CD4-positive, alpha-beta T cell treated with Interferon gamma for 1 hour (primary cell): ENCODE results near the gene KLK12.

Experiments
- DNase-seq: peaks from one replicate; pipeline ENCODE4 v3.0.0-alpha.2; 2020

KLK12 gene, protein sequence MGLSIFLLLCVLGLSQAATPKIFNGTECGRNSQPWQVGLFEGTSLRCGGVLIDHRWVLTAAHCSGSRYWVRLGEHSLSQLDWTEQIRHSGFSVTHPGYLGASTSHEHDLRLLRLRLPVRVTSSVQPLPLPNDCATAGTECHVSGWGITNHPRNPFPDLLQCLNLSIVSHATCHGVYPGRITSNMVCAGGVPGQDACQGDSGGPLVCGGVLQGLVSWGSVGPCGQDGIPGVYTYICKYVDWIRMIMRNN

DNA sequence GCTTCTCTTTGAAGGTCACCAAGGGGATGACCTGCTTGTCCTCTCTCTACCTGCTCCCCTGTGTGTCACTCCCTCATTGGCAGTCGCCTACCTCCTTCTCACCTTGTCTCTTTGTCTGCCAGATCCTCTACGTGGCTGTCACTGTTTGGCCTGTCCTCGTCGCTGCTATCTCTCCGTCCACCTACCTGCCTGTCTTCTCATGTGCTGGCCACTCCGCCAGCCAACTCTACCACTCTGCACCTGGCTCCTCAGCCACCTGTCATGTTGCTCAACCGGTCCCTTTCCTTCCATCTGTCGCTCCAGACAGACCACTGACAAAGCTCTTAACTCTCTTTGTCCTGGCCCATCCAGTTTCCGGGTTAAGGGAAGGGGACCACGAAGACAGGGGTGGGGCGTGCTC lies at the start of gene KLK12:
Gene KLK12, minus strand, starts transcription at position 299 of the 400 bp plus-strand sequence. CDS start 381 bp downstream, outside the sequence.
- no peak for DNase-seq

DNA sequence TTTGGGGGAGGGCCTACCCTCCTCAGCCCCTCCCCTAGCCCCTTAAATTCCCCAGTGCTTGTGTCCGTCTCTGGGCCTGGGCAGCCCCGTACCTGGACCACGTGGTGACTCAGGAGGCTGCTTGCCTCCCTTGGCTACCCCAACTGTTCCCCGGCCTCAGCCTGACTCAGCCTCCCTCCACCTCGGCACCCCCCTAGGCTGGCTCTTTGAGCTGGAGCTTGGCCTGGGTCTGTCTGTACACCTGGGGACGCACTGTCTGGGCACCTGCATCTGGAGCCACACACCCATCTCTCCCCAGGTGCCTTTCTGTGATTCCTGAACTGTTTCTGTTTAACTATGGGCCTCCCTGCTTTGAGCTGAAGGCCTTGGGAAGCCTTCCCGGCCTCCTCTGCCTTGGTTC lies 49.7 kb upstream of the KLK12 start:
- DNase-seq, result no peak

DNA sequence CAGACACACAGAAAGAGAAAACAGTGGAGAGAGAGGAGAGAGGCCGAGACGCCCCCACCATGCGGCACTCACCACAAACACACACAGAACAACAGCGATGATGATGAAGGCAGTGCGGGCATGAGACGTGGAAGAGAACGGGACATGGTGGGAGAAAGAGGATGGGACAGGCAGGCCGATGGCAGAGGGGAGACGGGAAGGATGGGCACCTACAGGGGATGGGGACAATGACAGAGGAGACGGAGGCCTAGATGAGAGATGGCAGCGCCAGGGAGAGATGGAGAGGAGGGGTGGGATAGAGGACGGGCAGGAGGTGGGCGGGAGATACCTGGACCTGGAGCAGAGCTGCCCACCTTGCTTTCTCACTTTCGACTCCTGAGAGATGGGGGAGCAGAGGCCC lies 49.0 kb upstream of the KLK12 start:
- DNase-seq, result no peak

DNA sequence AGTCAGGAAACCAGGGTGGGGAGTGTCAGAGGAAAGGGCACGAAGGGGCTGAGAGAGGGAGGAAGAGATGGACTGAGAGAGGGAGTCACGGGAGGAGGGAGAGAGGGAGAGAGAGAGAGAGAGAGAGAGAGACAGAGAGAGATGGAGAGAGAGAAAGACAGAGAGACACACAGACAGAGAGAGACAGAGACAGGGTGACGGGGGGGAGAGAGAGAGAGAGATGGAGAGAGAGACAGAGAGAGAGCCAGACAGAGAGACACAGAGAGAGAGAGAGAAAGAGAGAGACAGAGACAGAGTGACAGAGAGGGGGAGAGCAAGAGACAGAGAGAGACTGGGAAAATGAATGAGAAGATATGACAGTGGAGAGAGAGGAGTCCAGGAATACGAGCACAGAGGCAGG lies 48.4 kb upstream of the KLK12 start:
- no peak for DNase-seq

DNA sequence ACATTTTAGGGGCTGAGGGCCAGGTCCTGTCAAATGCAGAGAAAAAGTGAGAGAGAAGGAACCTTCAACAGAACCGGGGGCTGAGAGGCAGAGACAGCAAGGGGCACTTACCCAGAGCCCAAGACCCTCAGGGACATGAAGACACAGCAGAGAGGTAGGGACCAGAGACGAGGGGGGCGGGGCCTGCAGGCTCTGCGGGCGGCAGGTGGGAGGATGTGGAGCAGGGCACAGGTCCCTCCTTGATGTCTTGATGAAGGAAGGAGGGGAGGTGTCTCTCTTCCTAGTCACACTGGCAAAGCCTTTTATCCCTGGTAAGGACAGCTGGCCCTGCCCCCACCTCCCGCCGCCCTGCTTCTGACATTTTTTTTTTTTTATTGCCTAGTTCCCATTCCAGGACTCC lies 47.8 kb upstream of the KLK12 start, which contains the start of gene KLK14:
Gene KLK14, minus strand, starts transcription at position 277 of the 400 bp plus-strand sequence. Its CDS starts 273 bp downstream, at position 4.
- no peak for DNase-seq

DNA sequence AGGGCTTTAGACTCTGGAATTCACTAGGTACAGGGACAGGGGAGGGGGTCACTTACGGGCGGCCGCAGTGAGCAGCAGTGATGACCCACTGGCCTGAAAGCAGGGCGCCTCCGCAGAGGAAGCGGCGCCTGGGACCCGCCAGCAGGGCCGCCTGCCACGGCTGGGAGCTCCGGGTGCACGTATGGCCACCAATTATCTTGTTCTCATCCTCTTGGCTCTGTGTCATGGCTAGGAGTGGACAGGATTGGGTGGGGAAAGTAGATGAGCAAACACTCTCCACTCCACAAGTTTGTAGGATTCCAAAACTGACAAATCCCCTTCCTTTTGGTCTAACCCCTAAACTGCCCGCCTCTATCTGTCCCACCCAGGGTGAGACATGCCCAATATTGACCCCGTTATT lies 46.7 kb upstream of the KLK12 start:
- DNase-seq, result no peak

DNA sequence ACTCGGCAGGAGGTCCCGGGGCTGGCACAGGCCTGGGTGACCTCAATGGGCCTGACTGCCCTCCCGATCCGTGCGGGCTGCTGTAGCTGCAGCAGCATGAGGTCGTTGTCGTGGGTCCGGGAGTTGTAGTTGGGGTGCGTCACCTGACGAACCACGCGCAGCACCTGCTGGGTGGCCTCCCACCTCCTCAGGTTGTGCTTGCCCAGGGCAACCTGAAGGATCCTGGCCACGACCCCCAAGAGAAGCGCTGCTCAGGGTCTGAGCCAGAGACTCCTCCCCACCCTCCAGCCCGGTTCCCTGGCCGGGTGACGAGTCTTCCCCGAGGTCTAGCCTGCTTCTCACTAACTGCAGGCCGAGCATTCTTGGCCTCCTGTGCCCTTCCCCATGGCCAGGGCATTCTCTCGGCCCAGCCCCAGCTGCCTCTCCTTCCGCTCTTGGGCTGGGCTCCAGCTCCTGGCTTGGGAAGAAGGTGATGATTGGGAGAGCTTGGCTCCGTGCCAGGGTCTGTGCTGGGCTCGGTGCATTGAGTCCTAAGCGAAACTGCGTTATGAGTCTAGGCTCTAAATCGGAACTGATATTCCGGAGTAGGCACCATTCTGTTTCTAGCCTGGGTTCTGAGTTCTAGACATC lies 44.8 kb upstream of the KLK12 start:
- no peak for DNase-seq

DNA sequence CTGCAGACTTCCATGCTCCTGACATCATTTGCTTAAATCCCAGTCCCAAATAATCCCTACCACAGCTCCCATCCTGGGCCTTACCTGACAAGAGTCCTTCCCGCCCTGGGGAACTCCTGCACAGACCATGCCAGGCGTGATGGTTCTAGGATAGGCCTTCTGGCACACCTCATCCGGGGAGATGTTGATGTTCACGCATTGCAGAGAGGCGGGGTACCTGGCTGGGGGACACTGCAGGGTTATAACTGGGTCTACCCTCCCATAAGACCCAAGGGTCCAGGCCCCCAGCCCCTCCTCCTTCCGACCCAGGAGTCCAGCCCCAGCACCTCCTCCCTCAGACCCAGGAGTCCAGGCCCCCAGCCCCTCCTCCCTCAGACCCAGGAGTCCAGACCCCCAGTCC lies 43.9 kb upstream of the KLK12 start:
- no peak for DNase-seq

DNA sequence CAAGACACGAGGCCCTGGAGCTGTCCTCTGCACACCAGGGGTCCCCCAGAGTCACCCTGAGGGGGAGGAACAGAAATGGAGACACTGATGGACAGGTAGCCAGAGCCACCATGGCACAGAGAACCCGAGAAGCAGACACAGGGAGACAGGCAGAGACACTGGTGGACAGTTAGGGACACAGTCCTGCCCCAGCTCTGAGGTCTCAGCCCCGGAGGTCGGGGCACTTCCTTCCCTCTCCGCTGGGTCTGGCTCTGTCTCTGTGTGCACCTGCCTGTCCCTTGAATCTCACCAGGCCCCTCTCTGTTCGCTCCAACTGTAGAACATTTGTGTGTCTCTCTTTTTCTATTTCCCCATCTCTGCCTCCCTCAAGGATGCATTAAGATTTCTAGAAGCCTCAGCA lies 43.3 kb upstream of the KLK12 start:
- DNase-seq, result no peak

DNA sequence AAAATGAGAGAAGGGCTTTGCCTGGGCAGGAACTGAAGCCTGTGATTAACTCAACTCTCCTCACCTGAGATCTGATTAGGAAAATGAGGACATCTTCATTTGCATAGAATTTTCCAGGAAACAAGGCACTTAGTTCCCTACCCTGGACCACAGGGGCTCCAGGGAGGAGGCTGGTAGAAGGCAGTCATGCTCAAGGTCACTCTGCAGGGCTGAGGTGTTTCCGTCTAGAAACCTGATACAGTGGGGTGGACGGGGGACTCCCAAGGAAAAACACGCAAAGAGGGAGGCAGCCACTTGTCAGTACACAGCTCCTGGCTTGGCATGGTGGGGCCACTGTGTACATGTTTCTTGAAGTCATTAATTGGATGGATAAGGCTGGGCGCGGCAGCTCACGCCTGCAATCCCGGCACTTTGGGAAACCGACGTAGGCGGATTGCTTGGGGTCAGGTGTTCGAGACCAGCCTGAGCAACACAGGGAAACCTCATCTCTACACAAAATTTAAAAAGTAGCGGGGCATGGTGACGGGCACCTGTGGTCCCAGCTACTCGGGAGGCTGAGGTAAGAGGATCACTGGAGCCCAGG lies 41.9 kb upstream of the KLK12 start:
- no peak for DNase-seq

DNA sequence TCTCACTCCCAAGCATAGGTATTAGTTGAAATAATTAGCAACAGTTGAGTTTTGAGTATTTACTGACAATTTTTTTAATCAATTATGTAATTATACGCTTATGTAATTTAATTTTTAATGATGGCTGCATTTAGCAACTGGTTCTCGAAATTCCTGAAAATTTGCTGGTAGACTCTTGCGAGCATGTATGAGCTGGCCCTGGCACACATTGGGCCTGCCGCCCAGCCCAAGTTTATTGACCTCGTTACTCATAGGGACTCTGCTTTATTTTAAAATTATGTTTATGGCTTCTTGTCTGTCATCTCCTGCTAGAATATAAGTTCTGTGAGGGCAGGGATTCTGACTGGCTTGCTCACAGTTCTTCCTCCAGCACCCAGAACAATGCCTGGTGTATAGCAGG lies 41.2 kb upstream of the KLK12 start:
- DNase-seq, result no peak

DNA sequence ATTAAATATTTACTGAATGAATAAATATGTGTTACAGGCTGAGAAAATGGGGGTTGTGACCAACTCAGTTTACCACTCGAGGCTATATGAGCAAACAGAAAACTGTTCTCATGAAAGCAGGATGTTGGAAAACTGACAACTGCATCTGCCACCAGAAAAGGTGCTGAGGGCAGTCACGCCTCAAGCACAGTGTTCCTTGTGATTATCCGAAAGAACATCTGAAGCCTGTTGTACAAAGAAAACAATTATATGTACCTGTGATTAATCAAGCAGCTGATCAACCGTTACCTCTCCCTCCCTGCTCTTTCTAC lies 36.2 kb upstream of the KLK12 start:
- no peak for DNase-seq

DNA sequence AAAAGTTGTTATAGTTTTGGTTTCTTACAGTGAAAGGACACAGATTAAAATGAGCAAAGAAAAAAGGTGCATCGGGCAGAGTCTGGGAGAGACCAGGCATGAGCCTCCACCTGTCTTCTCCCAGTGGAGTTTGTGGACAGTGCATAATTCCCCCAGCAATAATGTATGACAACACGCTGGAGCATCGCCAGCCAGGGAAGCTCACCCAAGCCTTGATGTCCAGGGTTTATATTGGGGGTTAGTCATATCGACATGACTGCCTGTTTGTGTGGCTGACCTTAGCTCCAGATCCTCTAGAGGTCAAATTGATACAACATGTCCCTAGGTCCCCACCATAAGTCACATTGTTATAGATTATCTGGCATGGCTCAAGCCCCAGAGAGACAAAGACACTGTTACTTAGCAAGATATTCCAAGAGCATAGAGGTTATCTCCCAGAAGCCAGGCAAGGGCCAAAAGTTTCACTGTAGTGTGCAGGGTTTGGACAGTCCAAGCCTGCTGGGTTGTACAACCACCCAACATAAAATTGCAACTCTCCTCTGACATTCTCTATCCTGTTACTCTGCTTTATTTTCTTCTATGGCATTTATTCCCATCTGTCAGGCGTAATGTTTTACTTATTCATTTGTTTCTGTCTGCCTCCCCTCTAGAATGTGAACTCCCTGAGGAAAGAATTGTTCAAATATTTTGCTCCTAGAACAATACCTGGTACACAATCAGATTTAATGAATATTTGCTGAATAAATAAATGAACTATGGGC lies 35.7 kb upstream of the KLK12 start:
- no peak for DNase-seq

DNA sequence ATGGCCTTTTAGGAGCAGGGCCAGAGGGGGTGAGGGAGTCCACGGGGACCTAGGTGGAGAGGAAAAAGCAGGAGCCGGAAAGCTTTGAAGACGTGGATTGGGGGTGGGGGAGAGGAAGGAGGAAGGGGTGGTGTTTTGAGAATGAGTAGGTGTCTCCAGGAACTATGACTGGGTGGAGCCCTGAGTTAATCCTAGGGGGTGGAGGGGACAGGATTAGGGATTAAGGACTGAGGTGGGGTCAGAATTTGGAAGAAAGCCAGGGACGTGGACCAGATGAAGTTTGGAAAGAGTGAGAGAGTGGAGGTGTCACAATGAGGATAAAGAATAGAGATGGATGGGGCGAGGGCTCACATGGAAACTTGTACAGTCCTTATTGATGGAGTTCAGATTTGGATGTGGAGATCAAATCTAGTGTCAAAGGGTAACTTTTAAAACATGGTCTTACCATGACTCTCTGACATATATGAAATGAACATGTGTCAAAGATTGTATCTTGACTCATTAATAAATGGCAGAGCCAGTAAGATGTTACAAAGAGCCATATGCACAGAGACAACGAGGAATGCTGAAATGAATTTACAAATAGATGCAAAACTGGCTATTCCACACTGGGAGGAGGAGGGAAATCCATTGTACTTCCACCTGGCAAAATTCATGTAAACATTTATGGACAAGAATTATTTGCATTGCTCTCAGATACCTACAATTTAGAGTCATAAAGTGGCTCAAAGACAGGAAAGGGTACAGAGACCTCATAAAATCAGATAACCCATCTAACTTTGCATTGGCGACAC lies 31.8 kb upstream of the KLK12 start:
- no peak for DNase-seq

DNA sequence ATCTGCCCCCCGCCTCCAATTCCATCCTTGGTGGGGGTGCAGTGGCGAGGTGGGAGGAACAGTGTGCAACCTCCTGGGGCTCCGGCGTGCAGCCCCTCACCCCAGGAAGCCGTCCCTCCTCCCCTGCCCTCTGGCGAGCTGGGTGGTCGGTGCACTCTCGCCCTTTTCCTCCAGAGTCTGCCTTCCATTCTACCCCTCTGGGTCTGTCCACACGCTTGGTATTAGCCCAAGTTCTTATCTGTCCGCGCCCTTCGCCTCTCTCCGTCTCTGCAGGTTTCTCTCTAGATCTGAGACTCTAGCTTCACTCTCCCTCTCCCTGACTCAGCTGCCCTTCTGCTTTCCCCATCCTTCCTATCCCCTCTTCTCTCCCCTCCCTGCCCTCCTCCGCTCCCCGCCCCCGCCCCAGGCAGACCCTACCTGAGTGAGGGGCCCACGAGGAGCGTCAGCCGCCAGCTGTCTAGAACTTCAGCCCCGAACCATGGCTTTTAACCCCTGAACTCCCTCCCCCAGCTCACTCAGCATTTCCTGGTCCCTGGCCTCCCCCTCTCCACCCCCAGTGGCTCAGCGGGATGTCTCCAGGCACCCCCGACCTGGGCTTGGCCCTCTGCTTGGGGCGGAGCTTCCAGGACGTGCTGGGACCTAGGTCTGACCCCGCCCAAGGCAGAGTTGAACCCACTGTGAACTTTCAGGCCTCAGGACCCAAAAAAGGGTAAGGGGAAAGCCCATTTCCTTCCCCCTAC lies 30.6 kb upstream of the KLK12 start:
- DNase-seq, result no peak

DNA sequence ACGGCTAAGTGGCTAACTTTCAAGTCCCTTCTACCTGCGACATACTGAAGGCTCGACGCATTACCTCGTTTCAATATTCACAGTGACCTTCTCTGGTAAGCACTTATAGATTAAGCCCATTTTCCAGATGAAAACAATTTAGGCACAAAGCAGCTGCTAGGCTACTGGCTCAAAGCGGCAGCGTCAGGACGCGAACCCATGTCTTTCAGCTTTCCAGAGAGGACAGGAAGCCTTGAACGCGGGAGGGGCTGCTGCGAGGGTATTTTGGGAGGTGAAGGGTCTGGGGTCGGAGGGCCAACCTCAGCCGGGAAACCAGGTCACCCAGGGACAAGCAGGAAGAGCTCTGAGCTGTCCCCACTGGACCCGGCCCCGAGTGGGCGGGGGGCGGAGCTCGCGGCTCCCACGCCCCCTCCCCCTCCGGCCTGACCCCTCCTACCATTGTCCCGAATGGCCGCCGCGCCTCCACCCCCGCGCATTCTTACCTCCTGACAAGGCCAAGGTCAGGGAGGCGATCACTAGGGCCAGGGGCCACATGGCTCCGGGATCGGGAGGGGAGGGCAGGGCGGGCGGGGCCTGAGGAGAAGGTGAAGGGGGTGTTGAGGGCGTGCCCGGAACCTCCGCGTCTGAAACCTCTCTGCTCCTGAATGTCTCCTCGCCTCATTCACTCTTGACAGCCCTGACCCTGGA lies 29.9 kb upstream of the KLK12 start, which contains the start of gene KLK13:
Gene KLK13, minus strand, starts transcription at position 559 of the 687 bp plus-strand sequence. Its CDS starts 25 bp downstream, at position 534.
- no peak for DNase-seq

DNA sequence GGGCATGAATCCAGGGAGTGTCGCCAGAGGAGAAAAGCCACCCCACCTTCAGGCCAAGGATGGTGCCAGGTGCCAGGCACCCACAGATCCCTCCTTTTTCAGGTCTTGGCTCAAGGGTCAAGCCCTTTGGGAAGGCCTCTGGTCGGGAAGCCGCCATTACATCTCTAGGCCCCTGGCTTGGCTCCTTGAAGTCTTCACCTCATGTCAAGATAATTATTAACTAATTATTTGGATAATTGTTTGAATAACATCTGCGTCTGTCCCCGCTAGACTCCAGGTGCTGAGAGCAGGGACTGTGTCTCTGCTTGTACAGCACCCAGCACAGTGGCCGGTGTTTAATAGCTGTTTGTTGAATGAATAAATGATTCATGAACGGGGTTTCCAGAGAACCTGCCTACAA lies 28.9 kb upstream of the KLK12 start:
- DNase-seq, result no peak

DNA sequence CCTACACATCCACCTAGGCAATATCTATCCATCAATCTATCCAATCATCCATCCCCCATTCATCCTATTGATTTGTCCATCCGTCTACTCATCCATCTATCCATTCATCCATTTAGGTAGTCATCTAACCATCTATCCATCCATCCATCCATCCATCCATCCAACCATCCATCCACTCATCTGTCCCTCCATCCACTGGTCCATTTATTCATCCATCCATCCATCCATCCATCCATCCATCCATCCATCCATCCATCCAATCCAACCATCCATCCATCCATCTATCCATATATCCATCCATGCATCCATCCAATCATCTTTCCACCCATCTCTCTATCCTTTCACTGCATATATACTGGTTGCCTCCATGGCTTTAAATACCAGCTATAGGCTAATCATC lies 26.2 kb upstream of the KLK12 start:
- no peak for DNase-seq

DNA sequence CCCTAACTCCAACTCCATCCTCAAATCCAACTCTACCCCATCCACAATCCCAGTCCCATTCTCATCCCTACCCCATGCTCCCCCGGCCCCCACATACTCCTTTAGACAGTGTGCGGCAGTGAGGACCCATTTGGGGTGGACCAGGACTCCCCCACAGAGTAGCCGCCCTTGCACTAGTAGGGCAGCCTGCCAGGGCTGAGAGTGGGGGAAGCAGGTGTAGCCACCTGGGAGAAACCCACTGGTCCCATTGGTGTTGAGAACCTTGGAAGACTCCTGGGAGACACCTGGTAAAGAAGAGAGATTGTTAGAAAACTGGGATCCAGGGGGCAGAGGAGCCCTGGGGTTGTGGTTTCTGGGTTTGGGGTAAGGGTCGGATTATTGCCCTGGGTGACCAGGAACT lies 25.5 kb upstream of the KLK12 start:
- no peak for DNase-seq

DNA sequence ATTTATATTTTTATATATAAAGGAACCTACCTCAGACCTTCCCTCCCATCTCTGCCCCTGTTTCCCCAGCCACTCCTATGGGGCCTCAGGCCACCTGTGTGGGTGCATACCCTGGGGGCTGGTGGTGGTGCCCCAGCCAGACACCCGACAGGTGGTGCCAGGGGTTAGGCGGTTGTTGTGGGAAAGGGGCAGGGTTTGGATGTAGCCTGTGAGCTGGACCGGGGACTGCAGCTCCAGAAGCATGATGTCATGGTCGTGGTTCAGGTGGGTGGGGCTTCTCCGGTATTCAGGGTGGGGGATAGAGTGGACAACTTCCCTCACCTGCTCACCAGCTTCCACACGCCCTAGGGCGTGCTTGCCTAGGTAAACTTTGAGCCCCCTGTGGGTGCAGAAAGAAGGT lies 24.9 kb upstream of the KLK12 start:
- no peak for DNase-seq

DNA sequence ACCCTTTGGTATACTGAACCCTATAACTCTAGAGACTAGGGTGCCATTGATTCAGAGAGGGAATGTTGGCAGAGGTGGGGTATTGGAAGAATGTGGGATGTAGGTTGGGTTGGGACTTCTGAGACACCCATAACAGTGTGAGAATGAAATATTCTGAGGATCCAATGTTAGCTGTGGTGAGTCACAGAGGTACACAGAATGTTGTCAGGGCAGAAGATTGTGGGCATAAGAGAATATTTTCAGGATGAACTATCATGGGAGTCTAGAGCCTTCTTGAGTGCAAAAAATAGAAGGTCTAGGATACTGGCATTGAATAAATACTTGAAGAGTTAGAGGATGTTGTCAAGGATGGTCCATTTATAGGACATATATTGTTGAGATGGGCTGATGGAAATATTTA lies 21.1 kb upstream of the KLK12 start:
- no peak for DNase-seq

DNA sequence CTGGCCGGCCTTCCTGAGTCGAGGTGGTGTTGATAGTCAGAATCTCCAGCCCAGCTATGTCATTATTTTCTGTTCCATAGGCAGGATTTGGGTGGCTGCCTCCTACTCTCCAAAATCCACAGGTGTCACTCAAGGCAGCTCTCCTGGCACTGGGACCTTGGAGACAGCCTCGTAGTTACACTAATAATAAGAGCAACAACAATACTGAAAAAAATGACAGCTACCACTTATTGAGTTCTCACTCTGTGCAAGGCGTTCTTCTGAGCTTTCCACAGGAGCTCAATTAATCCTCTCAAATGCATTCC lies 12.2 kb upstream of the KLK12 start:
- DNase-seq, result no peak
